Measurements from ENCODE around the gene FGF19.

Gene FGF19, protein sequence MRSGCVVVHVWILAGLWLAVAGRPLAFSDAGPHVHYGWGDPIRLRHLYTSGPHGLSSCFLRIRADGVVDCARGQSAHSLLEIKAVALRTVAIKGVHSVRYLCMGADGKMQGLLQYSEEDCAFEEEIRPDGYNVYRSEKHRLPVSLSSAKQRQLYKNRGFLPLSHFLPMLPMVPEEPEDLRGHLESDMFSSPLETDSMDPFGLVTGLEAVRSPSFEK

DNA sequence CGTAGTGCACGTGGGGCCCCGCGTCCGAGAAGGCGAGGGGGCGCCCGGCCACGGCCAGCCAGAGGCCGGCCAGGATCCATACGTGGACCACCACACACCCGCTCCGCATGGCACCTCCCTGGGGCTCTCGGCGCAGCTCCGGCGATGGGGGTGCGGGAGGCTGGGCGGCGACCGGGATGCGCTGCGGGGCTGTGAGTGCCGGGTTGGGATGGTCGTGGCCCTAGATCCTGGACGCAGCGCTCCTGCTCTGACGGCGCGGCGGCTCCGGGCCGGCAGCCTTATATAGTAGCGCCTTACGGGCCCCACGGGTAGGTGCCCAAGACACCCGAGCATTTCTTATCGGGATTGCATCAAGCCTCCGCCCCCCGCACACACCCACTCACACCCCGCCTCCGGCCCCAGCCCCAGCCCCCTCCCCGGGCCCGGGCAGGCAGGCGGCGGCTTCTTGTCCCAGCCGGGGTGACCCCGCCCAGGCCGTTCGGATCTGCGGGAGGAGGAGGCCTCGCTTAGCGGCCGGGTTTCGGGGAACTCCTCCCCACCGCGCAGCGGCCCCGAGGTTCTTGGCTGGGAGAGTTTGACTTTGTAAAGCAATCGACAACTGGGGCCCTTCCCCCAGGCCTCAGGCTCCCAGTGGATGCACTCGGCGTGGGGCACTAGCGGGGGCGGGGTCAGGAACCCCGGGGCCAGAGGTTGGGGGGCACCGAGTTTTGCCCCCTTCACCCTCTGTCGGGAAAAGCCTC, at the start of gene FGF19:
TSS of gene FGF19 (minus strand) at position 255 of the 740 bp plus-strand sequence. CDS start at position 109, 146 bp downstream.
- DNase-seq, result no peak

DNA sequence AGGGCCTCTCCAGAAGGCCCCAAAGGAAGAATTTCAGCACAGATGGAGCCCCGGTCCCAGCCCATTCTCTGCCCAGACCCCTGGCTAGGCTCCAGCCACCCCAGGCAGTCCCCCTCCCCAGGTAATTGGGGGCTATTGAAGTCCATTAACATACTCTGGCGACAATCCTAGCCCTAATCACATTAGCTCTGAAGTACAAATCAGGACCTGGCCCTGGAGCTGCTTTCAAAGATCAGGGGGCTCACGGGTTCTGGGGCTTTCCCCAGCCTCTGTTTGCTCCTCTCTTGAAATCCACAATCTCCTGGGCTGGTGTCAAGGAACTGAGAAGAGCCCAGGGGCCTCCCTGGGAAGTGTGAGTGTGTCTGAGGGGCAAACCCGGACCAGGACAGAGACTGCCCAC, 49.1 kb upstream of the FGF19 start:
- no peak for DNase-seq

DNA sequence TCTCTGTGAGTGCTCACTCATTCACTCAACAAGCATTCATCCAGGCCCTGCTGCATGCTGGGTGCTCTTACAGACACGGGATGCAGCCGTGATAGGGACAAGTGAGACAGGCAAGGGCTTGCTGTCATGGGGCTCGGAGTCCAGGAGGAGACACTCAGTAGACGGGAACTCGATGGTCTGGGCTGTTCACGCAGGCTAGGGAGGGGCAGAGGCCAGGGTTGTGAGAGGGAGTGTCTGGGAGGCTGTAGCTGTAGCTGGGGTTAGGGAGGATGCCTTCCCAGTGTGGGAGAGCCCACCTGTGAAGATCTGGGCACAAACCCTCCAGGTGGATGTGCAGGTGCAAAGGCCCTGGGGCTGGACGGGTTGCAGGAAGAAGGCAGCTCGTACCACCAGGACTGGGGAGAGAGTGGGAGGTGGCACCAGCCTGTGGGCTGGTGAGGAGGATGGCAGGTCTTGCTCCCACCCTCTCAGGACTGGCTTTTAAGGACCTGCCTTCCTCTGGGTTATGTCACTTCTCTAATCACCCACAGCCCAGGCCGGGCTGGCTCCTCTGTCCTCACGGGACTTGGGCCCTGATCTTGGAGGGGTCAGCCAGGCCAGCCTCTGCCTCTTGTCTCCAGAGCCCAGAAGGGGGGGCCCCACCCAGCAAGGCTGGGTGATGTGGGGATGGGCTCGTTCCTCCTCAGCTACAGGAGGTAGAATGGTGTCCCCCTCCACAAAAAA, 47.2 kb upstream of the FGF19 start:
- DNase-seq, result no peak

DNA sequence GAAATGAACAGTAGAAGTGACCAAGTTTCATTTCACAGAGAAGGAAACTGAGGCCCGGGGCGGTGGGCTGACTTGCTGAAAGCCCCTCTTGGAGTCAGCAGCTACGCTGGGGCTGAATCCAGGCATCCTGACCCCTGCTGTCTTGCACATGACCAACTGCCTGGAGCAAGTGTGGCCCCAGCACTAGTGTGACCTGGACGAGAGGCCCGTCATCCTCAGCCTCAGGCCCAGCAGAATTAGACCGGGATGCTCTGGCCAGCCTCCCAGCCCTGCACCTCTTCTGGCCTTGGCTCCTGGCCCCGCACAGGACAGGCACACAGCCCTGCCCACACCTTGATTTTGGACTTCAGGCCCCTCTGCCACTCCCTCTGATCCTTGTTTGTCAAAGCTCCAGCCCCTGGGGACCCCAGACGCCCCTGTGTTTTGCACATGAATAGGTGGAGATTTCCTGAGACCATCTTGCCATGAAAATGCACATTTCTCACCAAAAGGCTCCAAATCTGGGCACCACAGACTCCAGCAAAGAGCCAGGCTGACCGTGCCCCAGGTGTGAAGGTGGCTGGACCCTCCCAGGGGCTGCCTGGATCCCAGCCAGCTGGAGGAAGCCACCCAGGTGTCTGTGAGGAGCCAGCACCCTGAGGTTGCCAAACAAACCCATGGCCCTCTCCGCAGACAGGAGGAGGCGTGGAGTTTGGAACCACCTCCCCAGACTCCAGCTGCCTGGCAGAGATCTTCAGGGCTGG, 46.5 kb upstream of the FGF19 start:
- DNase-seq, result no peak

DNA sequence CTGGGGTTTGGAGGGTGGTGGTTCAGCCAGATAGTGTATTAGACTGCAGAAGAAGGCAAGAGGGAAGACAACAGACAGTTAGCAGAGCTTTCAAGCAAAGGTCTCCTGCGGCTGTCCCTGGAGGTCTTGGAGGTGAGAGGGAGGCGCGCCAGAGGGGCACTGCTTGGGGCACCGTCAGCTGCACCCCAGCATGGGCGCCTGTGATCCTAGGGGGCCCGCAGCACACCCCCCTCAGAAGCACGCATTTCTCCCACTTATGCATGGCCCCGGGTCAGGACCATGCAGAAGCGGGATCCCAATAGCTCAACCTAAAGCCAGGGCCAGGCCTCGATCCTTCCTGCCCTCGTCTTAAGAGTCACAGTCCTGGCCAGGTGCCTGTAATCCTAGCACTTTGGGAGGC, 44.8 kb upstream of the FGF19 start:
- no peak for DNase-seq

DNA sequence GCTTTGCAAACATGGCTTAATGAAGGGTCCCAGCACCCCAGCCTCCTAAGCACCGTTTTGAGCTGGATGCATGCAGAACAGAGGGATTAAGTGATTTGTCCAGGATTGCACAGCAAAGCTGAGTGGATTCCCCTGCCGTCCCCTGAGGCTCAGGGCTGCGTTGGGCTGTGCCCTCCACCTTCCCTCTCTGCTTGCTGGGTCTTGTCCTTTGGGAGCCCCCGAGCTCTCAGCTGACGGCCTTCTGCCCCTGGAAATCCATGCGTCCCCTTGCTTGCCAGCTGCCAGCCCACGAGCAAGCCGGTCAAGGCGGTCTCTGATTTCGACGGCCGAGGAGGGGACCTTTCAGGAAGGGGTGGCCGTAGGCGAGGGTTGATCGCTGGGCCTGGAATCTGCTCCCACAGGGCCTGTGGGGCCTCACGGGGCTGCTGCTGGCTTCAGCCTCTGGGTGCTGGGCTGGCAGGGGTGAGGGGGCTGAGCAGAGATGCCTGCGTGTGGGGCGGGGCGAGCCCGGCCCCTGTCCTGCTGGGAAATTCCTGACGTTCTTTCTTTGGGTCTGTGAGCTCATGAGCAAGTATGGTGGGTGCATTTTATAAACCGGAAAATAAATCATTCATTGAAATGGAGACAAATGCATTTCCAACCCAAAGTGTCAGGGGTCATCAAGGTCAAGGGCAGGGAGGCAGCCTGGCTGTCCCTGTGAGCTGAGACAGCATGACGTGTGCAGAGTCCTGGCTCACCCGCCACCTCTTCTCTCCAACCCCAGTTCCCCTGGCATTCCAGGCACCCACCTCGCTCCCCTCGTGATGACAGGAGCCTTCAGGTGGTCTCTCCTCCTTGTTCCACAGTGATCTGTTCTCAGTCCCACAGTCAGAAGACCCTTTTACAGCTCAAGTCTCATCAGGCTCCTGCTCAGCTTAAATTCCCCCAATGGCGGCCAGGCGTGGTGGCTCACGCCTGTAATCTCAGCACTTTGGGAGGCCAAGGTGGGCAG, 43.2 kb upstream of the FGF19 start:
- no peak for DNase-seq

DNA sequence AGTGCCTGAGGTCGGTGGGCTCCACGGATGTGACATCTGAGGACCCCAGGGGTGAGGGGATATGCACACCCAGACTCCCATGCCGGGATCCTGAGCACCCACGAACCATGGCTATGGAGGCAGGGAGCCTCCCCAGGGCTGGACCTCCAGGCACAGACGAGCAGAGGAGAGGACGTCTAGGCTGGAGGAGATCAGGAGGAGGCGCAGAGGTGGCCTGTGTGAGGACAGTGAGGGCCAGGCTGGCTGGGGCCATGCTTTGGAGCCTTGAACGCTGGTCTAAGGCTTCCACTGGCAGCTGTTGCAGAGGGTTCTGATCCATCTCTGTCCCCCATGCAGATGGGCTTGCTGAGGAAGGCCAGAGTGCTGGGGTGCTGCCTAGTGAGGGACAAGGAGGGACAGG, 42.3 kb upstream of the FGF19 start:
- DNase-seq, result no peak

DNA sequence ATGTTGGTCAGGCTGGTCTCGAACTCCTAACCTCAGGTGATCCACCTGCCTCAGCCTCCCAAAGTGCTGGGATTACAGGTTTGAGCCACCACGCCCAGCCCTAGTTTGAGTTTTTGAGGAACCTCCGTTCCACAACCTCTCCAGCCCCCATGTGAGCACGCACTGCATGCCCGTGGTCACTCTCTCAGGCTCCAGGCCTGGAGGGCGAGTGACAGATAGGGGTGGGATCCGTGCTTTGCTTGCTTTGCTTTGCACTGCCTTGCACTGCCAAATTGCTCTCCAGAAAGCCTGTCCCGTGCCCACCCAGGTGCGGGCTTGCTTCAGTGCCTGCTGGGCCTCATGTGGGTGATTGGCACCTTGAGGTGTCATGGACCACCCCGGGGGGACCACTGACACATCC, 41.4 kb upstream of the FGF19 start:
- DNase-seq, result no peak

DNA sequence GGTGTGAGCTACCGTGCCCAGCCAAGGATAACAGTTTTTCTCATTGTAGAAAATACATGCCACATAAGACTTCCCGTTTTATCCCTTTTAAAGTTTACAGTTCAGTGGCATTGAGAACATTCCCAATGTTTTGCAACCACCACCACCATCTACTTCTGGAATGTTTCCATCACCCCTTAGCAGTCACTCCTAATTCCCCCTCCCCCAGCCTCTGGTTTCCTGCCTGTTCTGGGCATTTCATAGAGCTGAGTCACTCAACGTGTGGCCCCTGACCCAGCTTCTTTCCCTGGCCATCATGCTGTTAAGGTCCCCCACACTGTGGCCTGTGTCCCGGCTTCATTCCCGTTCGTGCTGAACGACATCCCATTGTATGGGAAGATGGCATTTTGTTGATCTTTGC, 40.6 kb upstream of the FGF19 start:
- DNase-seq, result no peak

DNA sequence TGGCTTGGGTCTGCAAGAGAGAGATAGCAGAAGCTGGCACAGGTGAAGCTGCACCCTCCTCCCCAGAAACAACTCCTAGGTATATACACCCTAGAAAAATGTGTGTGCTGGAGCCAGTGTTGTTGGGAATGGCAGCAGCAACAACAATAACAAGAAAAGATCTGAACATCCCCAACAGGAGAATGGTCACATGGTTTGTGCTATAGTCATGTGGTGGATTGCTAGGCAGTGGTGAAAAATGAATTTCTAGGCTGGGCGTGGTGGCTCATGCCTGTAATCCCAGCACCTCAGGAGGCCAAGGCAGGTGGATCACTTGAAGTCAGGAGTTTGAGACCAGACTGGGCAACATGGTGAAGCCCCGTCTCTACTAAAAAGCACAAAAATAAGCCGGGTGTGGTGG, 31.0 kb upstream of the FGF19 start:
- DNase-seq, result no peak

DNA sequence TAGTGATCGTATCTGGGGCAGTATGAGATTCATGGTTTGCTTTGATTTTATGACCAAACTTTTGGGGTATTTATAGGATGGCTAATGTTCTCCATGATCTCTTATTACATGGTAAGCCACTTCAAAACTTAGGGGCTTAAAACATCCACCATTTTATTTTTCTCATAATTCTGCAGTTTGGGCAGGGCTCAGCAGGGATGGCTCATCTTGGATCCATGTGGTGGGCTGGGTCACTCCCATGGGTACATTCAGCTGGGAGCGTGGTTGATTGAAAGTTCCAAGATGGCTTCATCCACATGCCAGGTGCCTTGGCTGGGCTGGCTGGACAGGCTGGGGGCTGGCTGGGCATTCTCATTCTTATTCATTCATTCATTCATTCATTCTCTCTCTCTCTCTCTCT, 30.5 kb upstream of the FGF19 start:
- DNase-seq, result no peak

DNA sequence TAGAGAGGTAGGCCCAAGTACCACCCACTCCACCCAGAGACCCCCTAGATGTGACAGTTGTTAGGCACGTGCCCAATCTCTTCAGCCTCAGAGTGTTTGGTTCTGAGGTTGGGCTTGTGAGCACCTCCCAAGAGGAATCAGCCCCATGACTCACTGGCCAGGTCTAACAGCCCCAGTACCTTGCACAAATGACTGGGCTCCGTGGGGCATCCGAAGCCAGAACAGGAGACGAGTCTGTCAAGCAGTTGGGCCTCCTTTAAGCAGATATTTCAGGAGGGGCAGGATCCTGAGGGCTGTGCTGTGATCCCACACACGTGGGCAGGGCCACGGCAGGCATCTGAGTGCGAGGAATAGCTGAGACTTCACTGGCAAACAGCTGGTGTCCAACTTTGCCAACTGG, 29.1 kb upstream of the FGF19 start:
- no peak for DNase-seq

DNA sequence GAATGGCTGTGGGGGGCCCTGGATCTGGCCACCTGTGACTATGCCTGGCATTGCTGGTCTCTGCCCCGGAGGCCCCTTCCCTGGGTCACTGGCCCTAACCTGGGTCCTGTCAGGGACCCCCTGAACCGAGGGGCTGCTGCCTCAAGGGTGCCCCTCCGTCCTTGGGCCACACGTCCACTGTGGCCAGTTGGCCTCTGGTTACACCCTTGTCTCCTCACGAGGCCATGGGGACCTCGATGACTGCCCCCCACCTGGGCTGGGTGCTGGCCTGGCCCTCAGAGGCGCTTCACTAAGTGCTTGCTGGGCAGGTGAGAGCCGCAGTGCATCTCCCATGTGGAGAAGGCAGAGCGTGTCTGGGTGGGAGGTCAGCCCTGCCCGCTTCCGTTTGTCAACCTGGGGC, 27.3 kb upstream of the FGF19 start:
- no peak for DNase-seq

DNA sequence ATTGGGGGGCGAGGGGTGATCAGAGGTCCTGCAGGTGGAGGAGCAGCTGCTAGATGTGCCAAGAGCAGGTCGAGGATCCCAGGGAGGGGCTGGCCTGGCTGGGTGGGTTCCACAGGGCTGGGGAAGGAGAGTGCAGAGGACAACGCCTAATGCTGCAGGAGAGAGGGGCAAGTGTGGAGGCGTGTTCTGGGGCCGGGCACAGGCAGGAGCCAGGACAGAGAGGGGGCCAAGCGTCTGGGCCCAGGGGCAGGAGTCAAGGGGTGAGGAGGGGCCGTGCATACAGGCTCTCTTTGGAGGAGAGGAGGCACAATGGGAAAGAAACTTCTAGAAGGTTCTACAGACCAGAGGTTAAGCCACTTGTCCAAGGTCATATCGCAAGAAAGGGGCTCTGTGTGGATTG, 26.7 kb upstream of the FGF19 start:
- DNase-seq, result no peak

DNA sequence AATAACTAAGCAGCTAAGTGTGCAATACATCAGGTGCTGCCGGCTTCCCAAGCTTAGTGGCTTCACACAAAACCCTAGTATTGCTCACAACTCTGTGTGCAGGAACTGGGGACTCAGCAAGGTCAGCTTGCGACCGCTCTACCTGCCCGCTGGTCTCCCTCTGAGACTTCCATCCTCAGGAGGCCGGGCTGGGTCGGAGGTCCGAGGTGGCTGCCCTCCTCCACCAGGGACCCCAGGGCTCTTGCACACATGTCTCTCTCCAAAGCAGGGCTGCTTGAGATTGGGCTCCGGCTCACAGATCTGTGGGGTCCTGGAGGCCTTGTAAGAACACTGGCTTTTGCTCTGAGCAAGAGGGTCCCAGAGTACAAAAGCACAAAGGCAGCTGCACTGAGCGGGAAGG, 25.4 kb upstream of the FGF19 start:
- no peak for DNase-seq

DNA sequence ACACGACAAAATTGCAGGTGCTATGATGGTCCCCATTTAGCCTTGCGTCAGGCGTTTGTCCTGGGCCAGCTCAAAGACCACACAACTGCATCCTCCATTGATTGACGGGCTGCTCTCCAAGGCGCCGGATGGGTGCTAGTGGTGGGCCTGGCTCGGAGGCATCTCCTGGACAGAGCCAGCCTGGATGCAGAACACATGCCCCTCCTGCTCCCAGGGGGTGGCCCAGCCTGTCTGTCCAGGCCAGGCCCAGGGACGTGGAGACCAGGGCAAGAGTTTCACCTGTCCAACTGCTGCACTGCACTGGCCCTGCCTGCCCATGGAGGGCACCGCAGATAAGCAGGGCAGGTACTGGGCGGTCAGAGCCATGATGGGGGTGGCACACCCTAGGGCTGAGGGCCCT, 23.4 kb upstream of the FGF19 start:
- no peak for DNase-seq

DNA sequence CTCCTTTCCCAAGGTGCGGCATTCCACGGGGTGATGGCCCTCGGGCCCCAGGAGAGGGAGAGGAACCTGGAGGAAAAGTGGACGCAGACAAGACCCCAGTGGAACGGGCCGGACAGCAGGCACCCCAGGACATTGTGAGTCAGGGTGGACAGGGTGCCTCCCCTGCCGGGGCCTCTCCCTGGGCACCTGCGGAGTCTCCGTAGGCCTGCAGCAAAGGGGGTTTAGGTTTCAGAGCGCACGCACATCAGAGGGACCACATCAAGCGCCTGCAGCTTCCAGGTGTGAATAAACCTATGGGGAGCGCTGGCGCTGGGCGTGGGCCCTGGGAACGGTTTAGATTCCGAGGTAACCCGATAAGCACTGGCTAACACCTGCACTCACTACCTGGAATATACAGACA, 22.7 kb upstream of the FGF19 start:
- no peak for DNase-seq

DNA sequence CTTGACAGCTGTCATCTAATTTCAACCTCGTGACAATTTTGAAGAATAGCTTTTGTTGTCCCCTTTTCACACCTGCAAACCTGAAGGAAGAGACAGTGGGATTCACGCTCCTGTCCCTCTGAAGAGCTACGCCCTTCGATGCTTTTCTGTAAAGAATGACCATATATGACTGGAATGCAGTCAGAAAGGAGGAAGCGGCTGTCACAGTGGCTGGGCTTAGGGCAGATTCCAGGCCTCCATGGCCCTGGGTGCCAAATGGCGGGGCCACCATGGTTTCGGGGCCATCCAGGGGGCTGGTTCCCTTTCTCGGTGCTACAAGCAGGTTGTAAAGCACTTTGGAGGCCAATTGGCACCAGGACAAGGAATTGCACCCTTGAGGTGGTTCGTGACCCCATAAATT, 22.2 kb upstream of the FGF19 start:
- no peak for DNase-seq

DNA sequence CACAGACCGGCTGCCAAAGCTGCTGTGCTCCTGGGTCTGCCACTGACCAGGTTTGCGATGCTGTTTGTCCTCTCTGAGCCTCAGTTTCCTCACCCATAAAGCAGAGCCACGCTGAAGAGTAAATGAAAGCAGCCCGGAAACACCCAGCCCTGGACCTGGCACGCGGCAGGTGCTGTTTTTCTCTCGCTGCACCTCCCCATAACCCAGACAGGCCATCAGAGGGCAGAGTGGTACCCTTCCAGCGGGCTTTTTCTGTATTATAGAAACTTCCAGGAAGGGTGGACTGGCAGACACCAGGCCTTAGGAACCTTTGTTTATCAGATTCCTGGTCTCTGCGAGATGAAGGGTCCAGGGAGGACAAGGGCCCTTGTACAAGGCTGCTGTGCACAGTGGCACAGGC, 17.9 kb upstream of the FGF19 start:
- no peak for DNase-seq

DNA sequence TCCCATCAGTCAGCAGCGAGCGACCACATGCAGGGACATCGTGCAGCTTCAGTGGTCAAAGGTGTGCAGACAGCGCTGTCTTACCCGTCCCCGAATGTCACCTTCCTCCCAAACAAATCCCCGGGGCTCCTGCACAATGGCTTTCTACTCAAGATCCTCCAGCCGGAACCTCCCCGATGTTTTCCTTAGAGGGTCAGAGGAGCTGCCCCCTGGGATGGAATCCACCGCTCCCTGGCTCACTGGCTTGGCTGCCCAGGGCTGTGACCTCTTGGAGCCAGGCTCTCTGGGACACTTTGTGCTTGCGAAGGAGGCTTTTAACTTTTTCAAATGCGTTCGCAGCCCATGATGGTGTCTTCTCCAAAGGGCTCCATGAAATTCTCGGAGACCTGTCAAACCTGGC, 17.3 kb upstream of the FGF19 start:
- DNase-seq, result no peak

DNA sequence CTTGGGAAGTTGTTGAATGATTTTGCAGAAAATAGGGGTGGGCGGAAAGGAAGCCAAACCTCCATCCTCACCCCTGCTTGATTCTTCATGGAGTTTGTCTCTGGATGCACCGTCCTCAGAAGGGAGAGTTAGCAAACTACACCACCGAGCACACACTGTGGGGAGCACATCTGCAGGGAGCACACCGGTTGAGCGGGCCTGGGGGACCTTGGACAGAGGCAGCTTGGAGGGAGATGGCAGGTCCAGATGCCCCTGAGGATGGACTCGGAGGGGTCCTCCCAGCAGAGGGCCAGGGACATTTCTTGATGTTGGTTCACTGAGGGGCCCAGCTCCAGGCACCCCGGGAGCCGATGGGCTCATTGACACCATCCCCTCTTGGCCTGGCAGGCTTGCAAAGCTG, 15.1 kb upstream of the FGF19 start:
- DNase-seq, result no peak

DNA sequence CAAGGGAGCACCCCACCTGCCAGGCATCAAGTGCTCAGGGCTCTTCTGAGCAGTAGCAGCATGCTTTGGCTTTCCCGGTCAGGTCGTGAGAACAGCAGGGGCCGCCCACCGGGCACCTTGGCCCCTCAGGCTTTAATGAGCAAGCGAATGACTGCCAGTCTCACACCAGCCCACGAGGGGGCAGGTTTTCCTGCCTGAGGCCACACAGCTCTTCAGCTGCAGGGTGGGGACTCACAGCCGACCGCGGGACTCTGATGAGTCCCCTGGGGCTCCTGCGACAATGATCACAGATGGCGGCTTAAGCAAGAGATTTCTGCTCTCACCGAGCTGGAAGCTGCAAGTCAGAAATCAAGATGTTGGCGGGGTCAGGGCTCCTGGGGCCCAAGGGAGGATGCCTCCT, 14.3 kb upstream of the FGF19 start:
- DNase-seq, result peak; percentile 16

All from stimulated activated CD4-positive, alpha-beta T cell treated with anti-CD3 and anti-CD28 coated beads, Interleukin-1b, Interleukin-23, amount 100 ng/mL, for 48 hours (primary cell).